Measurements from ENCODE around the gene TEX9. TPM values are rescaled to one million over a fixed set of nuclear protein-coding genes. Genes with fewer than 3 reads are reported as not detected.
"Not testable (repeated sequence)": the region's sequence is repeated elsewhere in the genome, so short reads cannot be mapped to it uniquely, and the experiment has no call there.

TEX9 gene
- total RNA-seq (2021; ENCODE audit: unreplicated experiment) (4.1 TPM), Bru-seq, nascent RNA (percentile 48 among the genes with signal in this experiment), BruChase-seq, experiment 1, labeled RNA remaining after a 2-hour chase (percentile 56 among the genes with signal in this experiment), BruChase-seq, experiment 2, labeled RNA remaining after a 6-hour chase (percentile 44 among the genes with signal in this experiment)
- 1.6 TPM for polyA plus RNA-seq (2012; ENCODE audit: insufficient read length)
- long read RNA-seq, partial matches to known transcripts, result 3 of 9 reads
- long read RNA-seq, other reads (novel, unspliced or antisense), result 5 of 9 reads

GRCh38 chr15:56365075-56365711 lies at the start of gene TEX9:
Gene TEX9 (plus strand): TSS chr15:56365426. CDS start chr15:56365451, 25 bp downstream.
- BruUV-seq (replicated peaks), result no TSS peak
- peak; percentile 48 for DNase-seq (ENCODE audit: low read depth, low spot score)
- Histone ChIP-seq H3K9me3 (ENCODE audit: control insufficient read depth, insufficient read depth, low read depth, low read length) (no peaks in the 10 kb centered on the region), H3K27ac (ENCODE audit: low read length) (peak within 1 kb of the TSS; percentile 70), H3K27me3 (ENCODE audit: control insufficient read depth, insufficient read depth, low read length) (peaks cover 4% of the 10 kb centered on the region; the same call in 1 of the 2 replicates), H3K4me3 (ENCODE audit: low read depth in 2 of 2, low read length in 2 of 2) (peak within 1 kb of the TSS; percentile 51 to 77), H3K4me1 (ENCODE audit: control insufficient read depth, insufficient read depth, low read length) (peaks cover 6% of the 10 kb centered on the region; the same call in 1 of the 2 replicates), H3K36me3 (ENCODE audit: control insufficient read depth, insufficient read depth, low read length) (no peaks in the 10 kb centered on the region)
- ChIA-PET POLR2A (interaction anchor here (0.5 kb wide), 1 partner anchor 114 kb away, joined by 3 read pairs; no protein-coding TSS in a partner anchor), CTCF (no interaction called here)
- intact Hi-C loops (cut with micrococcal nuclease; ENCODE audit: unreplicated experiment) (loop anchor here (5.0 kb wide), 1 partner anchor 118 kb away; no protein-coding TSS in a partner anchor), in situ Hi-C loops (cut with HindIII; ENCODE audit: low pct_unique_long_range_greater_than_20kb, low sequenced_read_pairs) (no loop called here)
- ATAC-seq, result peak; percentile 100
- TF ChIP-seq CTCF (IDR thresholded peaks at IDR 0.05) (no peak), REST (IDR thresholded peaks at IDR 0.05; ENCODE audit: insufficient read depth in 1 of 2, low read depth in 2 of 2, low read length in 1 of 2) (no peak), SIN3A (IDR thresholded peaks at IDR 0.05; ENCODE audit: borderline replicate concordance, insufficient read depth, low read depth, low read length) (peak; percentile 74; the same call in 1 of the 2 replicates), TCF7L2 (IDR thresholded peaks at IDR 0.05; ENCODE audit: low read depth, low read length) (0 out of 2 replicates have a peak, but pooled peaks have one; percentile 29), POLR2AphosphoS5 (IDR thresholded peaks at IDR 0.05; ENCODE audit: low read depth, low read length) (peak; percentile 69; the same call in 1 of the 2 replicates)

DNA sequence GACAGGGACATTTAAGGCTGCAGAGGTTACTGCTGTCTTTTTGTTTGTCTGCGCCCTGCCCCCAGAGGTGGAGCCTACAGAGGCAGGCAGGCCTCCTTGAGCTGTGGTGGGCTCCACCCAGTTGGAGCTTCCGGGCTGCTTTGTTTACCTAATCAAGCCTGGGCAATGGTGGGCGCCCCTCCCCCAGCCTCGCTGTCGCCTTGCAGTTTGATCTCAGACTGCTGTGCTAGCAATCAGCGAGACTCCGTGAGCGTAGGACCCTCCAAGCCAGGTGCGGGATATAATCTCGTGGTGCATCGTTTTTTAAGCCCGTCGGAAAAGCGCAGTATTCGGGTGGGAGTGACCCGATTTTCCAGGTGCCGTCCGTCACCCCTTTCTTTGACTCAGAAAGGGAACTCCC lies 48.7 kb upstream of the TEX9 start:
- in situ Hi-C loops (cut with HindIII; ENCODE audit: low pct_unique_long_range_greater_than_20kb, low sequenced_read_pairs); POLR2A ChIA-PET; H3K4me3 ChIP-seq (ENCODE audit: low read depth in 2 of 2, low read length in 2 of 2); H3K27ac ChIP-seq (ENCODE audit: low read length); ATAC-seq; BruUV-seq (replicated peaks); DNase-seq (ENCODE audit: low read depth, low spot score); H3K36me3 ChIP-seq (ENCODE audit: control insufficient read depth, insufficient read depth, low read length); H3K27me3 ChIP-seq (ENCODE audit: control insufficient read depth, insufficient read depth, low read length); H3K9me3 ChIP-seq (ENCODE audit: control insufficient read depth, insufficient read depth, low read depth, low read length); H3K4me1 ChIP-seq (ENCODE audit: control insufficient read depth, insufficient read depth, low read length); intact Hi-C loops (cut with micrococcal nuclease; ENCODE audit: unreplicated experiment); CTCF ChIA-PET: not testable (repeated sequence)

DNA sequence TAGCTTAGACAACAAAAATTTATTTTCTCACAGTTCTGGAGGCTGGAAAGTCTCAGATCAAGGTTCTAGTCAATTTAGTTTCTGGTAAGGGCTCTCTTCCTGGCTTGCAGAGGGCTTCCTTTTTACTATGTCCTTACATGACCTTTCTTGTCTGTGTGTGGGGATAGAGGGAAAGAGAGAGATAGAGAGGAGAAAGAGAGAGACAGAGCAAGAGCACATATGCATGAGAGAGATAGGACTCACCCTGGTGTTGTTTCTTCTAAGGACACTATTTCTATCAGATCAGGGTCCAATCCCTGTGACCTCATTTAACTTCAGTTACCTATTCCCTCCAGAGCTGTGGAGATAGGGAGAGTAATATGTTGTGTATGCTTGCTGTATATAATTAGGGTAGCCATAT lies 44.9 kb upstream of the TEX9 start:
- Histone ChIP-seq H3K4me3 (ENCODE audit: low read depth in 2 of 2, low read length in 2 of 2) (no peak overlapping the region), H3K27me3 (ENCODE audit: control insufficient read depth, insufficient read depth, low read length) (no peaks in the 10 kb centered on the region; the same call in 1 of the 2 replicates), H3K27ac (ENCODE audit: low read length) (no peak overlapping the region), H3K36me3 (ENCODE audit: control insufficient read depth, insufficient read depth, low read length) (no peaks in the 10 kb centered on the region), H3K4me1 (ENCODE audit: control insufficient read depth, insufficient read depth, low read length) (no peaks in the 10 kb centered on the region), H3K9me3 (ENCODE audit: control insufficient read depth, insufficient read depth, low read depth, low read length) (no peaks in the 10 kb centered on the region)
- DNase-seq (ENCODE audit: low read depth, low spot score) (no peak), ATAC-seq (no peak)
- in situ Hi-C loops (cut with HindIII; ENCODE audit: low pct_unique_long_range_greater_than_20kb, low sequenced_read_pairs) (no loop called here), intact Hi-C loops (cut with micrococcal nuclease; ENCODE audit: unreplicated experiment) (no loop called here)
- BruUV-seq (replicated peaks), result no TSS peak
- ChIA-PET POLR2A (no interaction called here), CTCF (no interaction called here)
- TF ChIP-seq REST (IDR thresholded peaks at IDR 0.05; ENCODE audit: insufficient read depth in 1 of 2, low read depth in 2 of 2, low read length in 1 of 2) (no peak), CTCF (IDR thresholded peaks at IDR 0.05) (no peak), SIN3A (IDR thresholded peaks at IDR 0.05; ENCODE audit: borderline replicate concordance, insufficient read depth, low read depth, low read length) (no peak), TCF7L2 (IDR thresholded peaks at IDR 0.05; ENCODE audit: low read depth, low read length) (no peak), POLR2AphosphoS5 (IDR thresholded peaks at IDR 0.05; ENCODE audit: low read depth, low read length) (no peak)

All from Panc1 (cell line).